DOHH2 (cell line): Measurements from ENCODE around the gene RECQL5.

ENCODE experiments used
- EZH2phosphoT487 ChIP-seq: fragments of 200-600 bp; sonication (generic); IDR thresholded peaks from 2 replicates; pipeline ENCODE4 v1.6.1; 2017; ENCODE audit warnings: borderline replicate concordance, mild to moderate bottlenecking, antibody characterized with exemption, low read length, moderate library complexity, mixed read lengths
- TF ChIP-seq, protein P1 (sequence below): fragments of 200-600 bp; sonication (generic); IDR thresholded peaks from one replicate; pipeline ENCODE4 v1.5.1; 2014; ENCODE audit warnings: antibody characterized with exemption, mild to moderate bottlenecking, low read depth, low read length; ENCODE audit not compliant: poor library complexity, severe bottlenecking

- TF ChIP-seq, protein P1, sequence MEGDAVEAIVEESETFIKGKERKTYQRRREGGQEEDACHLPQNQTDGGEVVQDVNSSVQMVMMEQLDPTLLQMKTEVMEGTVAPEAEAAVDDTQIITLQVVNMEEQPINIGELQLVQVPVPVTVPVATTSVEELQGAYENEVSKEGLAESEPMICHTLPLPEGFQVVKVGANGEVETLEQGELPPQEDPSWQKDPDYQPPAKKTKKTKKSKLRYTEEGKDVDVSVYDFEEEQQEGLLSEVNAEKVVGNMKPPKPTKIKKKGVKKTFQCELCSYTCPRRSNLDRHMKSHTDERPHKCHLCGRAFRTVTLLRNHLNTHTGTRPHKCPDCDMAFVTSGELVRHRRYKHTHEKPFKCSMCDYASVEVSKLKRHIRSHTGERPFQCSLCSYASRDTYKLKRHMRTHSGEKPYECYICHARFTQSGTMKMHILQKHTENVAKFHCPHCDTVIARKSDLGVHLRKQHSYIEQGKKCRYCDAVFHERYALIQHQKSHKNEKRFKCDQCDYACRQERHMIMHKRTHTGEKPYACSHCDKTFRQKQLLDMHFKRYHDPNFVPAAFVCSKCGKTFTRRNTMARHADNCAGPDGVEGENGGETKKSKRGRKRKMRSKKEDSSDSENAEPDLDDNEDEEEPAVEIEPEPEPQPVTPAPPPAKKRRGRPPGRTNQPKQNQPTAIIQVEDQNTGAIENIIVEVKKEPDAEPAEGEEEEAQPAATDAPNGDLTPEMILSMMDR, result no peak
- TF ChIP-seq EZH2phosphoT487, result no peak
These were observed 20.3 kb downstream of the RECQL5 start for GRCh38 chr17:75646638-75646992.
